GM19438 (cell line): Measurements from ENCODE around the gene DES.
"Not testable (repeated sequence)": the region's sequence is repeated elsewhere in the genome, so short reads cannot be mapped to it uniquely, and the experiment has no call there.

Experiments used
- ATAC-seq: cut with Tn5 transposase; IDR thresholded peaks from one replicate; pipeline ENCODE4 v1.9.1; 2021; ENCODE audit warnings: low read depth; ENCODE audit not compliant: unreplicated experiment

DES gene

GRCh38 chr2:219399716-219400478, 18.3 kb upstream of the DES start:
- ATAC-seq, result no peak

- ATAC-seq, result no peak
Observed at GRCh38 chr2:219400562-219400961, 17.6 kb upstream of the DES start.

GRCh38 chr2:219401606-219402005, 16.6 kb upstream of the DES start:
- ATAC-seq, result no peak

GRCh38 chr2:219402665-219403515, 15.3 kb upstream of the DES start:
- peak; percentile 74 for ATAC-seq

GRCh38 chr2:219403861-219404260, 14.3 kb upstream of the DES start:
- ATAC-seq, result no peak

- ATAC-seq, result no peak
Observed at GRCh38 chr2:219404291-219404910, 13.8 kb upstream of the DES start.

GRCh38 chr2:219404954-219405353, 13.2 kb upstream of the DES start:
- ATAC-seq, result no peak

- no peak for ATAC-seq
Observed at GRCh38 chr2:219405451-219405850, 12.7 kb upstream of the DES start.

GRCh38 chr2:219405958-219406860, 12.0 kb upstream of the DES start:
- ATAC-seq, result no peak

GRCh38 chr2:219406861-219407230, 11.3 kb upstream of the DES start:
- ATAC-seq, result no peak

GRCh38 chr2:219407343-219407742, 10.8 kb upstream of the DES start:
- not testable (repeated sequence) for ATAC-seq

- ATAC-seq, result no peak
Observed at GRCh38 chr2:219408204-219408603, 10.0 kb upstream of the DES start.

- ATAC-seq, result no peak
Observed at GRCh38 chr2:219408631-219409030, 9.5 kb upstream of the DES start.

- ATAC-seq, result no peak
Observed at GRCh38 chr2:219409619-219410018, 8.6 kb upstream of the DES start.

- ATAC-seq, result no peak
Observed at GRCh38 chr2:219410390-219410789, 7.8 kb upstream of the DES start.

GRCh38 chr2:219414857-219415256, 3.3 kb upstream of the DES start:
- ATAC-seq, result no peak

- ATAC-seq, result no peak
Observed at GRCh38 chr2:219415580-219416234, 2.5 kb upstream of the DES start.

- ATAC-seq, result no peak
Observed at GRCh38 chr2:219416235-219416602, 2.0 kb upstream of the DES start.

GRCh38 chr2:219416938-219417337, 1.2 kb upstream of the DES start:
- no peak for ATAC-seq

- ATAC-seq, result no peak
Observed at GRCh38 chr2:219417374-219417773, 803 bp upstream of the DES start.
